Measurements from ENCODE around the gene MUSTN1.

Gene MUSTN1

GRCh38 chr3:52816199-52816598, 18.6 kb downstream of the MUSTN1 start:
- DNase-seq (ENCODE audit: low read depth, low spot score), result no peak
- H3K4me3 ChIP-seq (ENCODE audit: low read length), result no peak overlapping the region

- DNase-seq (ENCODE audit: low read depth, low spot score), result no peak
- no peak overlapping the region for H3K4me3 ChIP-seq (ENCODE audit: low read length)
These were observed 21.0 kb downstream of the MUSTN1 start for GRCh38 chr3:52813810-52814209.

GRCh38 chr3:52811452-52812011, 23.3 kb downstream of the MUSTN1 start:
- DNase-seq (ENCODE audit: low read depth, low spot score), result peak; percentile 40
- no peak overlapping the region for H3K4me3 ChIP-seq (ENCODE audit: low read length)

GRCh38 chr3:52810923-52811322, 23.9 kb downstream of the MUSTN1 start:
- H3K4me3 ChIP-seq (ENCODE audit: low read length), result no peak overlapping the region
- no peak for DNase-seq (ENCODE audit: low read depth, low spot score)

GRCh38 chr3:52809662-52810377, 25.0 kb downstream of the MUSTN1 start:
- DNase-seq (ENCODE audit: low read depth, low spot score), result peak; percentile 97
- H3K4me3 ChIP-seq (ENCODE audit: low read length), result peak overlapping the region; percentile 29

GRCh38 chr3:52809149-52809548, 25.7 kb downstream of the MUSTN1 start:
- H3K4me3 ChIP-seq (ENCODE audit: low read length), result no peak overlapping the region
- DNase-seq (ENCODE audit: low read depth, low spot score), result no peak

GRCh38 chr3:52805270-52806039, 29.4 kb downstream of the MUSTN1 start:
- peak overlapping the region; percentile 9 for H3K4me3 ChIP-seq (ENCODE audit: low read length)
- DNase-seq (ENCODE audit: low read depth, low spot score), result peak; percentile 86

- no peak for DNase-seq (ENCODE audit: low read depth, low spot score)
- no peak overlapping the region for H3K4me3 ChIP-seq (ENCODE audit: low read length)
These were observed 33.0 kb downstream of the MUSTN1 start for GRCh38 chr3:52801839-52802238.

GRCh38 chr3:52800079-52800478, 34.7 kb downstream of the MUSTN1 start:
- no peak overlapping the region for H3K4me3 ChIP-seq (ENCODE audit: low read length)
- DNase-seq (ENCODE audit: low read depth, low spot score), result no peak

GRCh38 chr3:52798978-52799476, 35.8 kb downstream of the MUSTN1 start:
- peak; percentile 36 for DNase-seq (ENCODE audit: low read depth, low spot score)

GRCh38 chr3:52798376-52798977, 36.3 kb downstream of the MUSTN1 start:
- no peak overlapping the region for H3K4me3 ChIP-seq (ENCODE audit: low read length)
- DNase-seq (ENCODE audit: low read depth, low spot score), result no peak

More at GRCh38 chr3:52798978-52799476, 35.8 kb downstream of the MUSTN1 start:
- H3K4me3 ChIP-seq (ENCODE audit: low read length), result no peak overlapping the region

GRCh38 chr3:52796411-52796810, 38.4 kb downstream of the MUSTN1 start:
- no peak for DNase-seq (ENCODE audit: low read depth, low spot score)
- H3K4me3 ChIP-seq (ENCODE audit: low read length), result no peak overlapping the region

GRCh38 chr3:52795298-52795900, 39.4 kb downstream of the MUSTN1 start:
- H3K4me3 ChIP-seq (ENCODE audit: low read length), result no peak overlapping the region
- no peak for DNase-seq (ENCODE audit: low read depth, low spot score)

- DNase-seq (ENCODE audit: low read depth, low spot score), result no peak
- H3K4me3 ChIP-seq (ENCODE audit: low read length), result no peak within 1 kb of the TSS
These were observed 40.2 kb downstream of the MUSTN1 start, which contains the start of gene ITIH3 for GRCh38 chr3:52794612-52795099. Gene ITIH3, plus strand, starts transcription at chr3:52794796. Its CDS starts 8 bp downstream, at chr3:52794804.

GRCh38 chr3:52793702-52794611, 40.9 kb downstream of the MUSTN1 start:
- DNase-seq (ENCODE audit: low read depth, low spot score), result no peak
- H3K4me3 ChIP-seq (ENCODE audit: low read length), result no peak overlapping the region

GRCh38 chr3:52792961-52793695, 41.7 kb downstream of the MUSTN1 start:
- H3K4me3 ChIP-seq (ENCODE audit: low read length), result no peak overlapping the region
- no peak for DNase-seq (ENCODE audit: low read depth, low spot score)

- no peak for DNase-seq (ENCODE audit: low read depth, low spot score)
- H3K4me3 ChIP-seq (ENCODE audit: low read length), result no peak overlapping the region
These were observed 42.4 kb downstream of the MUSTN1 start for GRCh38 chr3:52792413-52792812.
